C4-2B (cell line): Measurements from ENCODE around the gene KRTAP5-2.
"Not testable (repeated sequence)": the region's sequence is repeated elsewhere in the genome, so short reads cannot be mapped to it uniquely, and the experiment has no call there.

Source experiments
- H3K27ac ChIP-seq: fragments of 450-650 bp; 2 replicates; pipeline ENCODE4 v1.5.1; 2017
- CTCF ChIP-seq: fragments of 450-650 bp; conservative IDR thresholded peaks from 2 replicates; pipeline ENCODE4 v1.5.1; 2017; ENCODE audit warnings: mild to moderate bottlenecking
- ZFX ChIP-seq: fragments of 450-650 bp; IDR thresholded peaks from 2 replicates; pipeline ENCODE4 v1.6.1; 2017

KRTAP5-2 gene, protein sequence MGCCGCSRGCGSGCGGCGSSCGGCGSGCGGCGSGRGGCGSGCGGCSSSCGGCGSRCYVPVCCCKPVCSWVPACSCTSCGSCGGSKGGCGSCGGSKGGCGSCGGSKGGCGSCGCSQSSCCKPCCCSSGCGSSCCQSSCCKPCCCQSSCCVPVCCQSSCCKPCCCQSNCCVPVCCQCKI

DNA sequence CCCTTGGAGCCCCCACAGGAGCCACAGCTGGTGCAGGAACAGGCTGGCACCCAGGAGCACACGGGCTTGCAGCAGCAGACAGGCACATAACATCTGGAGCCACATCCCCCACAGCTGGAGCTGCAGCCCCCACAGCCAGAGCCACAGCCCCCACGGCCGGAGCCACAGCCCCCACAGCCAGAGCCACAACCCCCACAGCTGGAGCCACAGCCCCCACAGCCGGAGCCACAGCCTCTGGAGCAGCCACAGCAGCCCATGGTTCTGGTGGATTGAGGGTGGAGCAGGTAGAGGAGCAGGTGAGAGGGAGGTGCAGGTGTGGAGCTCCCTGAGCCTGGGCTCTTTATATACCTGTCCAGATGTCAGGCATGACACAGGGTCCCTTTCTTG is at the start of gene KRTAP5-2:
Gene KRTAP5-2 (minus strand): TSS at position 301 of the 387 bp plus-strand sequence. CDS start 44 bp downstream, at position 257.
- no peak within 1 kb of the TSS for H3K27ac ChIP-seq
- no peak for TF ChIP-seq ZFX
- no peak for TF ChIP-seq CTCF

DNA sequence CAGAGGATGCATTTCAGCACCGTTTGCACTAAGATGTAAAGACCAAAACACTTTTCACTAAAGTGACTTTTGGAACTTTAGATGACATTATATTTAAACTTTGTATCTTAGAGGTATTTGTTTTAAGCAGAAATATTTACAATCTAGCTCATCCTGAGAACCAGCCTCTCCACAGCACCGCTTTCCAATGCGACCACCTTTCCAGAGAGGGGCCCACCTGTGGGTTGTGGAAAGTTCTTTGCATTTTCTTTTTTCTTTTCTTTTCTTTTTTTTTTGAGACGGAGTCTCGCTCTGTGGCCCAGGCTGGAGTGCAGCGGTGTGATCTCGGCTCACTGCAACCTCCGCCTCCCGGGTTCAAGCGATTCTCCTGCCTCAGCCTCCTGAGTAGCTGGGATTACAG is 48.4 kb upstream of the KRTAP5-2 start:
- H3K27ac ChIP-seq = not testable (repeated sequence)

GRCh38 chr11:1645357-1645821 is 47.3 kb upstream of the KRTAP5-2 start:
- H3K27ac ChIP-seq = no peak overlapping the region
- TF ChIP-seq CTCF = no peak
- no peak for TF ChIP-seq ZFX

GRCh38 chr11:1644601-1645356 is 46.7 kb upstream of the KRTAP5-2 start:
- no peak overlapping the region for H3K27ac ChIP-seq
- no peak for TF ChIP-seq ZFX
- no peak for TF ChIP-seq CTCF

GRCh38 chr11:1643146-1643690 is 45.1 kb upstream of the KRTAP5-2 start:
- H3K27ac ChIP-seq = no peak overlapping the region
- no peak for TF ChIP-seq ZFX
- no peak; the same call in 1 of the 2 replicates for TF ChIP-seq CTCF

DNA sequence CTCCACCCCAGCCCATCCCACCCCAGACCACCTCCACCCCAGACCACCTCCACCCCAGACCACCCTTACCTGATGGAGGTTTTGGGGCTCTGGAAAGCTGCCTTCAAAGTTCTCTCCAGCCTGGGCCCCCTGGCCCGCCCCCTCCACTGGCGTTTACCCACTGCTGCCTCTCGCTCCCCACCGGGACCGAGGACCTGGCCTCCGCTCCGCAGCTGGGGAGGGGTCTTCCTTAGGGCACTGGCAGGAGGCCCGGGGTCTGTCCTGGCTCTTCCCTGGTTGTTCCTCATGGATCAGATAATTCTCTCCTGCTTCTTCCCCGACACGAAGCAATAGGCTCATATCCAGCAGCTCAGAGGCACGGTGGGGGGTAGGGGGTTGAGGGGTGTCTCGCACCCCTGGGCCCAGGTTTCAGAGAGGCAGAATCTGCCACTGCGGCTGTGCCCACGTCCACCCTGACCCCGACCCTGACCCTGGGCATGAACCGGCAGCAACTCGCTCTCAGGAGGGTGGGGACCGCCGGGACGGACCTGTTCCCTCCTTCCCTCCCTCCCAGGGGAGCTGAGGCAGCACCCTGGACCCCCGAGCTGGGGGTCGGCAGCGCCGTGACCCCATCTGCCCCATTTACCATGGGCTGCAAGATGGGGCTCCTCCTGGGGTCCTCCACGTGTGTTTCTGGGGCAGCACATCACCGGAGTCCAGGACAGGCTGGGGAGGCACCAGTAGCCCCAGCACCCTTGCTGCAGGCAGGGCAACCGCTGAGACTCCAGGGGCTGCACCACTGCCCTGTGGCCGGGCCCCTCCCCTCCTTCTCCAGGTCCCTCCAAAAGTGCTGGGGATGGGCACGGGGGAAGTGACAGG is 44.4 kb upstream of the KRTAP5-2 start:
- H3K27ac ChIP-seq = no peak overlapping the region
- TF ChIP-seq CTCF (no peak), ZFX (no peak)

DNA sequence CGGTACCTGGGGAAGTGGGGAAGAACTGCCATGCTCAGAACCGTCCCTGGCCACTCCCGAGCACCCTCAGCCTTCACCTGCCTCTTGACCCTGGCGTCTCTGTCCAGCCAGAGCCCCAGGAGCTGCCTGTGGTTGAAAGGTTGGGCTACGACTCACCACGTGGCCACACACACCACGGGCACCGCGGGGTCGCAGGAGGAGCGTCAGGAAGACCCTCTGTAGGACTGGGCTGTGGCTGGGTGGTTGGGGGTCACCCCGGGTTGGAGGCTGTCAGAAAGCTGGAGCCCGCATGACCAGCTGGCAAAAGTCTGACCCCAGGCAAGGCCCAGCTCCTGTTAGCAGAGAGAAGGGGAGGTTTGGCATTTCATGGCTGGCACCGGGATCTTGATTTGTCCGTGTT is 43.0 kb upstream of the KRTAP5-2 start:
- TF ChIP-seq ZFX (no peak), CTCF (no peak)
- H3K27ac ChIP-seq = no peak overlapping the region
